H1 (cell line): ENCODE data around the gene EXT2. TPM values are rescaled to one million over a fixed set of nuclear protein-coding genes. Genes with fewer than 3 reads are reported as not detected.

Experiments used
- BACH1 ChIP-seq: IDR thresholded peaks from 2 replicates; pipeline ENCODE4 v1.6.1; 2012; ENCODE audit warnings: low read length, improper control_type of control experiment
- EGR1 ChIP-seq: IDR thresholded peaks from 2 replicates; pipeline ENCODE4 v1.6.1; 2011; ENCODE audit warnings: low read depth, low read length, borderline replicate concordance
- PHF8 ChIP-seq: fragments of 200-600 bp; sonication (generic); conservative IDR thresholded peaks from 2 replicates; pipeline ENCODE4 v1.7.1; 2012; ENCODE audit warnings: low read depth, mild to moderate bottlenecking, inconsistent platforms, low read length, moderate library complexity
- POU5F1 ChIP-seq: IDR thresholded peaks from 2 replicates; pipeline ENCODE4 v1.6.1; 2011; ENCODE audit warnings: low read depth, mild to moderate bottlenecking, low read length, moderate library complexity
- SIRT6 ChIP-seq: IDR thresholded peaks from one replicate; pipeline ENCODE4 v1.7.1; 2012; ENCODE audit warnings: low read length, inconsistent platforms
- polyA plus RNA-seq, 7 experiments: library from polyadenylated mRNA; depleted of rRNA in 3 of 7; stranded (reverse) in 5 of 7; unstranded in 2 of 7; fragments of >200 nt in 5 of 7; fragments of 200-250 nt in 2 of 7; gene quantifications; 1 replicate in 5 of 7; 2 replicates in 1 of 7; 4 replicates in 1 of 7; pipeline versions ENCODE4 v1.2.1 to v1.2.3, GENCODE V29; 2011 to 2013; ENCODE audit warnings: missing spikeins in 2 of 7, mixed read lengths in 2 of 7
- total RNA-seq: library from RNA; stranded (reverse); fragmentation: NEBNext Ultra II Directional; extraction: Animal tissue kit (Norgen Biotek cat#: 25700); gene quantifications from 2 replicates; pipeline ENCODE4 v1.2.1, GENCODE V29; 2021

Gene EXT2
- total and polyA plus RNA-seq, 2 of the 8 experiments (the other 6 are each of a cell fraction or from before 2014, with no cell fraction given), result 29.8 to 42.8 TPM

GRCh38 chr11:44226945-44227344 is 131.5 kb downstream of the EXT2 start (continued):
- TF ChIP-seq EGR1 (no peak), SIRT6 (no peak), BACH1 (no peak), PHF8 (no peak), POU5F1 (no peak)
- TF ChIP-seq, all 59 proteins: peak for 0
